GM19328 (cell line): Measurements from ENCODE around the gene LRRC26.

ENCODE experiments used
- ATAC-seq: cut with Tn5 transposase; IDR thresholded peaks from one replicate; pipeline ENCODE4 v1.9.1; 2021; ENCODE audit warnings: mild to moderate bottlenecking, moderate library complexity; ENCODE audit not compliant: unreplicated experiment

Gene LRRC26

DNA sequence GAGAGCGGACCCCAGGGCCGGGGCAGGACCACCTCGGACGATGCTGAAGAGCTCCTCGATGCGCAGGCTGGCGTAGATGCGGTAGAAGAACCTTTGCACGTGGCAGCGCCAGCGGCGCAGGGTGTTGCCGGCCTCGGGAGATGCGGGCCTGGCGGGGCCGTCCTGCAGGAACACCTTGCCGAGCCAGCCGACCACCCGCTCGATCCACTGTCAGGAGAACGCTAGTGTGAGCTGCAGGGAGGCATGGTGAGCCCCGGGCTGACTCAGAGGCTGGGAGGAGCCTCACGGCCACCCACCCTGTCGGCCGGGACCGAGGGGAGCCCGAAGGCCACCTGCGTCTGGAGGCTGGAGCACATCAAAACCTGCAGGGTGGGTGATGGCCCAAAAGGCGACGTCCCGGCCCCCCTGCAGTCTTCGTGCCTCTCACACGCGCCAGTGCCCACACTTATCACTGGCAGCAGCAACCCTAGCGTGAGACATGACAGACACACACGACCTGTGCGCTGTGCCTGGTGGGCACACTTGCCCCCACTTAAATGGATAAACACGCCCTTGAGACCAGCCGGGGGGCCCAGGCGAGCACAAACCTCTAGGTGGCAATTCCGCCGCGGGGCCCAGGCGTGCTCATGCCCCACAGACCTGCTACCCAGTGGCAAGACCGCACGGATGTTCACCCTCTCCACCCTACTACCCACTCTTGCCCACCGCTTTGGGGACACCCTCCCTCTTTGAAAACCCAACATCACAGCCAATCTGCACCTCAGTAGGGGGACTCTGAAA lies 15.2 kb upstream of the LRRC26 start:
- ATAC-seq: no peak

DNA sequence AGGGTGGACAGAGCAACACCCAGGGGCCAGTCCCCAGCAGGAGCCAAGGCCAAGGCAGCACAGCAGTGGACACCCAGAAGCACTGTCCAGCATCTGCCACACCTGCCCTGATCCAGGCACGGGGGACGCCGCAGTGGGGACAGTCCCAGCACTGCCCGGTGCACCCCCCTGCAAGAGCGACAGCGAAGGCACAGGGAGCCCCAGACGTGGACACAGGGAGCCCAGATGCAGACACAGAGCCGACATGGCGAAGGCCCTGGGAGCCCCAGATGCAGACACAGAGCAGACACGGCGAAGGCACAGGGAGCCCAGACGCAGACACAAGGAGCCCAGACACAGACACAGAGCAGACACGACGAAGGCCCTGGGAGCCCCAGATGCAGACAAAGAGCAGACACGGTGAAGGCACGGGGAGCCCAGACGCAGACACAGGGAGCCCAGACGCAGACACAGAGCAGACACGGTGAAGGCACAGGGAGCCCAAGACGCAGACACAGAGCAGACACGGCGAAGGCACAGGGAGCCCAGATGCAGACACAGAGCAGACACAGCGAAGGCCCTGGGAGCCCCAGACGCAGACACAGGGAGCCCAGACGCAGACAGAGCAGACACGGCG lies 14.2 kb upstream of the LRRC26 start:
- ATAC-seq: no peak

DNA sequence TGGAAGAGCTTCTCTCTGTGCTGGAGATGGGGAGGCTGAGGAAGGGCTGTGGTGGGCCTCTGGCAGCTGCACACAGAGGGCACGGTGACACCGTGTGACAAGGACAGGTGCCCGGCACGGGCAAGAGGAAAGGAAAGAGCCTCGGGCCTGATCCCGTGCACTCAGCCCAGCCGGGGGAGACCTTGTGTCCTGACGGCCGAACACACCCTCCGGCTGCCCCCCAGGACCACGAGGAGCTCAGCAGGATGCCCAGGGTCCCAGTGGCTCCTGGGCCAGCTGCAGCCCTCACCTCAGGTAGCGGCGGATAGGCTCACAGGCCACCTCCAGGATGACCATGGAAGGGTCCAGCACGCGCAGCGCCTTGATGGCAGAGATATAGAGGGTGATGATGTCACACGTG lies 13.0 kb upstream of the LRRC26 start:
- no peak for ATAC-seq

DNA sequence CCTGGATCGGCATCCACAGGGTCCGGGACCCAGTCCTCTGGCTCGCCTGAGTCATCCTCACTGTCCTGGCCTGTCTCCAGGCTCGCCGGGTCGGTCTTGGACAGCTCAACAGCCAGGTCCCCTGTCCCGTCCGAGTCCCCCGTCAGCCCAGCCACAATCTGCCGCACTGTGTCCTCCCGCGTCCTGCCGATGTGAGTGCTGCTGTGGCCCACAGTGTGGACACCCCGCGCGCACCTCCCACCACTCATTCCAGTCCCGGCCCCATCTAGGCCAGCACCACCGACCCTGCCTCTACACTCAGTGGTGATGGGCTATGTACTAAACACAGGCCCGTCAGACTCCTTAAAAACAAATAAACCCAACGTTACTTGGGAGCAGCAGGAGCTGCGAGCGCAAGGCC lies 11.8 kb upstream of the LRRC26 start:
- no peak for ATAC-seq

DNA sequence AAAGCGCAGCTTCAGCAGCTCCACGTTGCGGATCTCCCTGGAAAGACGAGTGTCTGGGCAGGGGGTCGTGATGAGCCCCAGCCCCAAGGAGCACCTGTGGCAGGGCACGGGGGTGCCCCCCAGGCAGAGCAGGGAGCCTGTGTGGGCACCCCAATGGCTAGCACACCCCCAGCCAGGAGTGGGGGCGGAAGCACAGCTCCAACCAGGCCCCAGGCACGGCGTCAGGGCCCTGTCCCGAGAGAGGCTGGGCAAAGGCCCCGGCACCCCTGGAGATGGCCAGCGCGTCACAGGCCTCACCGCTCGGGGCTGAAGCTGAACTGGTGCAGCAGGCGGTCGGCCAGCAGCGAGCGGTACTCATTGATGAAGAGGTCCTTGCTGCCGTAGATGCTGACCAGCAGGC lies 10.6 kb upstream of the LRRC26 start:
- ATAC-seq: no peak

DNA sequence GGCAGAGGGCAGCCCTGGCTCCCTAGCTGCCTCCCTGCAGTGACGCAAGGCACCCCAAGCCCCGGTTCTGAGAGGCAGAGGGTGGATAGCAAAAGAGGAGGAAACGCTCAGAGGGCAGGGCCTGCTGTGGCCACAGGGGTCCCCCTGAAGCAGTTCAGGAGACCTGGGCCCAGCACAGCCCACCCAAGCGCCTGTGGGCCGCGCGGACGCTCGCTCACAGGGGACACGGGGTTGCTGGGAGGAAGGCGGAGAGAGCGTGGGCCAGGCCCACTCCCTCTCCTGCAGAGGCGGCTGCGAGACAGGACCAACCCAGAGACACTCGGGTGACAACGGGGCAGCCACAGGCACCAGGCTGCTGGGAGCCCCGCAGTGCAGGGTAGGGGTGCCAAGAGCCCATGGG lies 9.9 kb upstream of the LRRC26 start:
- ATAC-seq: no peak

DNA sequence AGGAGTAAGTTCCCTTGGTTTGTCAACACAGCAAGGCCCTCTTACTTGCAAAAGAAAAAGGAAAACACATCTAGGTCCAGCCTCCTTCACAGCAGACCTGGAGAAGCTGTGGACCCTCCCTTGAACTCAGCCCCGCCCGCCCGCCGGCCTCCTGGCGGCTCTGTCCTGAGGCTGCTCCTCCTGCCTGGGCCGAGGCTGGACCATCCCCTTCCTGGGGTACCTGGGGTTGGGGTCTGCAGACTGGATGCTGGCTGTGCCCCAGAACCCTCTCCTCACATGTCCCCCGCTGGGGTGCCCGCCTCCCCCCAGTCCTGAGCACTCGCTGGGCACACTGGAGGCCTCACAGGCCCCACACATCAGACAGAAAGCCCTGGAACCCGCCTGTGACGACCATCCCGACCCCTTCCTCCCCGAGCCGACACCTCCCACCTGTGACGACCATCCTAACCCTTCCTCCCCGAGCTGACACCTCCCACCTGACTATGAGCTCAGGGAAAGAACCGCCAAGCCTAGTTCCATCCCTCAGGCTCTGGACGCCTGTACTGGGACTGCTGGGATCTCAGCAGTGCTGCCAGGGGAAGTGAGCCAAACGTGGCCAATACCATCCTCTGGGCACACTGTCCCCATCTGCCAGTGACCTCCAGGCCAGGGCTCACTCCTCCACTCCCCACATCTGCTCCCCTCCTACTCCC lies 9.2 kb upstream of the LRRC26 start:
- ATAC-seq: no peak

DNA sequence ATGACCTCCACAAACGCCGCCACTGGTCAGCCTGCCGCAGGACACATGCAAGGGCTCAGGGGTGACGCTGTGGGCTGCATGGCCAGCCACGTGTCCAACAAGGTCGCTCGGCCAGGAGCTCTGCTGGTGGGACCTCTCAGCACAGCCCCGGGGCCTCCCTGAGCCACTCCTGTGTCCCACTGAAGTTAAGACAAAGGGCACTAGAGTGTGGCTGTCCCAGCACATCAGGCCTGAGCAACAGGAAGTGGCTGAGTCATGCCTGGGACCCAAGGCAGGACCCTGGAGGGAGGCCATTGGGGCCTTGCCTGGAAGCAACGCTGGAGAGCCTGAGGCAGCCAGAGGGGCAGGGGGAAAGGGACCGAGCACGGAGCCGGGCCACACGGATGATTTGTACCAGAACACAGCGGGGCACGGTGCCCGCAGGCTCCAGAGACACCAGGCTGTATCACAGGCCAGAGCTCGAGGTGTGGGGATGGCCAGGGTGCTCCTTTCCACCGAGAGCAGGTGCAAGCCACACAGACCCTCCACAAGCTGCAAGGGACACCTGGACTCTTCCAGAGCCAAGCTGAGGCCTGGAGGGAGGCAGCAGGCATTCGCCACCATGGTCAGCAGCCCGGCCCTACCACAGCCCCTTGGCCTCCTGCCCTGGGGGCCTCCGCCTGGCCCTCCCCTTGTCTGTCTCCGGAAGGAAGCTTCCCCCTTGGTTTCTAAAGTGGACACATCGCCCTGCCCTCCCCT lies 8.5 kb upstream of the LRRC26 start:
- ATAC-seq: no peak

DNA sequence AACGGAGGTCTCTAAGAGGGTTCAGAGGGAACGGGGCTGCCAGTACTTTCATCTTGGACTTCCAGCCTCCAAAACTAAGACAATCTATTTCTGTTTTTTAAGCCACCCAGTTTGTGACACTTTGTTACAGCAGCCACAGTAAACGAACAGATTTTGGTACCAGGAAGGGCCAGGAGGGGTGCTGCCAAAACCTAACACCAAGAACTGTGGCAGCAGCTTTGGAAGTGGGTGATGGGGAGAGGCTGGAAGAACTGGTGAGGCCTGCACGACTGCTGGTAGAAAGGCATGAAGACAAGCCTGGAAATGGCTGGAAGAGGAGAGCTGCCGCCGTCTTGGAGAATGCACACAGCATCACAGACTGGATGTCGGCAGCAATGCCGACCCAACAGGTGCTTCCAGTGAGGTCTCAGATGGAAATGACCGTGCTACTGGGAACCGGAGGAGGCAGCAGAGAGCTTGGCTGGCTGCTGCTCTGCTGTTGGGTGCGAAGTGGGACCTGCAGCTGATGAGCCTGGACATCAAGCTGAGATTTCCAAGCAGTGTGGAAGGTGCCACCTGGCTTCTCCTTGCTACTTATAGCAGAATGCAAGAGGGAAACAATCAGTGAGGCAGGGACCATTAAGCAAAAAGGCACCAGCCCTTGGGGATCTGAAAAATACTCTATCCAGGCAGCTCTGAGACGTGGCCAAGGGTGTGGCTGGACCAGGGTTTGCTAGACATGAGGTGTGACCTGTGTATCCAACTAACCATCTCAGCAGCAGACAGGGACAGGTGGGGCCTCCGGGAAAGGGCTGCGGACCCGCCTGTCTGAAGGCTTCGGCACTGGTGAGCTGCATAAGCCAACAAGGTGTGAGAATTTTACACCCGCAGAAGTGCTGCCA lies 6.7 kb upstream of the LRRC26 start:
- no peak for ATAC-seq

DNA sequence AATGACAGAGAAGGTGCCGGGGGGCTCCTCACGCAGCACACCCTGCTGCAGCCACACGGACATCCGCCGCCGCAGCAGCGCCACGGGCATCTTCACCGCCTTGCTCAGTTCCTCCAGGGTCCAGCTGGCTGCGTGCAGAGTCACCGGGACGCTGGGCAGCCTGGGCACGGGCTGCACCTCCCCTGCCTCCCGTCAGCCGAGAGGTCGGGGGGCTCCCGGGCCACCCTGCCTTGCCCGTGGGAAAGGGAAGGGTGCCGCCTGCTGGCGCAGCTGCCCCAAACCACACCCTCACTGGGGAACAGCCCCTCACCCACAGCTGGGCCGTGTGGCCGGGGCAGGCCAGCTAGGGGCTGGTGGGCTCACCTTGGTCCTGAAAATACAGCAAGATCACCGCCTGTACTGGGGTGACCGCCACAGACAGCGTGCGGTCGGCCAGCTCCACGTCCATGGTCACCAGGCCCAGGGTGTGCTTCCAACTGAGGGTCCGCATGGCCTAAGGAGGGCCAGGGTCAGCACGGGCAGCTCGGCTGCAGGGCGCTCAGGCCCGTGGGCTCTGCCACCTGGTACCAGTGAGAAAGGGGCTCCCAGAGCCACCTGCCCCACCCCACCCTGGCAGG lies 5.6 kb upstream of the LRRC26 start:
- no peak for ATAC-seq

DNA sequence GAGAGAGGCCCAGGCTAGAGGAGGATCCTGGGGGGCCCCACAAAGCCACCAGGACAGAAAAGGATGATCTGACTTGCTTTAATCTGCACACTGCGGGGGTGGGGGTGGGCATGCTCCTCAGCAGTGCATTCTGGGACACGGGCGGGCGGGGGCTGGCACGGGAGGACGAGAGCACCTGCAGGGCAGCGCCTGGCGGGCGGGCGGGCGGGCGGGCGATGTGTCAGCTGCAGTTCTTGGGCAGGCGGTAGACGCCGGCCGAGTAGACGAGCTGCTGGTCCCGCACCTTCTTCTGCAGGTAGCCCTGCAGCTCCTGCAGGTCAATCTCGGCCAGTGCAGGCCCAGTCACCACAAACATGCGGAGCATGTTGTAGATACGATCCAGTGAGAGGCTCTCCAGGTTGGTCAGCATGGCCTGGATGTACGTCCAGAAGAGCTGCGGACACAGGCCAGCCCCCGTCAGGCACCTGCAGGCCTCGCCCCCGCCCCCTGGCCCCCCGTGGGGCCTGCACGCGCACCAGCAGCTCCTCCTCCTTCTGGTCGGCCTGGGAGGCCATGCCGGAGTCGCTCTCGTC lies 5.0 kb upstream of the LRRC26 start:
- ATAC-seq: no peak

DNA sequence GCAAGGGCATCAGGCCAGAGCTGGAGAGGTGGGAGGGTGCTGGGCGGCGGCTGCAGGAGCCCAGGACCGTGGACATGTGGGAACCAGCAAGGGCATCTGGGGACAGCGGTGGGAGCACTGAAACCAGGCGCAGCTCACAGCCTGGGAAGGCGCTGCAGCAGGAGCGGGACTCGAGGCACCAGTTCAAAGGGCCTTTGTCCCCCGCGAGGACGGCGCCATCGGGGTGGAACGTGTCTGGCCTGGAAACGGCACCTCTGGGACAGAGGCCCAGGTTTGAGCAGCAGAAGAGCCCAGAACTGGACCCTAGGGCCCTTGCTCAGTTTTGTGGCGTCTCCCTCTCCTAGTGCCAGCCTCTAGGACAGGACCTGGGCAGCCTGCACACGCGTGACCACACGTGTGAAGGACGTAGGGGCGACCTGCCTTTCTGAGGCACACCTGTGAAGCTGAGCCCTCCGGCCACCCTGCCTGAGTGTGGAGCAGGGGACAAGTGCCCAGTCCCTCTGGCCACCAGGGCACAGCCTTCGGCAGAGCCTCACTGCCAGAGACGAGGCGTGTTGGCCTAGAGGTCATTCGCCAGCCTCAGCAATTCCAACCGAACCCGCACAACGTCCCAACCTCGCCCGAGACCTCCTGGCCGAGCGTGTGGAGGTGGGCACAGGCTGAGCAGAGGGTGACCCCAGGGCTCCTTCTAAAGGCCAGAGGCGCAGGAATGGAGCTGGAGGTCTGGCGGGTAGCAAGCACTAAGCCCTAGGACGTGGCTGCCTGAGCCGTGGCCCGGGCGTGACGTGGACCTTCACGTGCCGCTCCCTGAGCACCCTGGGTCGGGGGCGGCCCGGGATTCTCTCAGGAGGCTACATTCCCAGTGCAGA lies 4.2 kb upstream of the LRRC26 start:
- no peak for ATAC-seq

DNA sequence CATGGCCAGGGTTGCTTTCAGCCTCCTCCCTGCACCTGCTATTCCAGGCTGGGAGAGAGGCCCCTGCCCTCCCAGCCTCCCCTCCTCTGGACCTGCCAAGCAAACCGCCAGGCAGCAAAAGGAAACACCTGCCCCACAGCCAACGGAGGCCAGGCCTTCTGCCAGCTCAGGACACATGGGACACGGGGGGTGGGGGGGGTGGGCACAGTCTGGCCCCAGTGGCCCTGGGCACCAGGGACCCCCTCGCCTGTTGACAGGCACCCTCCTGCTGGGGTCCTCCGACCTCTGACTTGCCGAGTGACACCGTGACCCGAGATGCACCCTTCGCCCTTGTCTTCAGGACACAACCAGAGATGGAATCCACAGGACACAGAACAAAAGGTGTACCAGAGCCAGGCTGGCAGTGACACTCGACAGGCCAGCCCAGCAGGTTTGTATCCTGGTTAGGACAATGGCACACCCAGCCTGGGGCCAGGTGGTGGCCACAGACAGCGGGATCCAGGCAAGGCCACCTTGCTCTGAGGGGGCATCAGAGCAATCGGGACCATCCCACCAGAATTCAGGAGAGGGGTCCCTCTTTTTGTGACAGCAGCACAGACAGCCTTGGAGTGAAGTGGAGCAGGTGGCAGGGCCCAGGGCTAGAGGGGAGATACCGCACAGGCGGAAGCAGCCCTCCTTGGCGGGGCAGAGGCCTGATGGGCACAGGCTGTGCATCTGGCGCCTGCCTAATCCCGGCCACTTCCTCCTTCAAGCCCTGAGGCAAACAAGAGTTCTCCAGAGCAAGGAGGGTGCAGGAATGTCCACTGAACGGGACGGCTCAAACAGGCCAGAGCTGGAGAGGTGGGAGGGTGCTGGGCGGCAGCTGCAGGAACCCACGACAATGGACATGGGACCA lies 3.3 kb upstream of the LRRC26 start:
- no peak for ATAC-seq

DNA sequence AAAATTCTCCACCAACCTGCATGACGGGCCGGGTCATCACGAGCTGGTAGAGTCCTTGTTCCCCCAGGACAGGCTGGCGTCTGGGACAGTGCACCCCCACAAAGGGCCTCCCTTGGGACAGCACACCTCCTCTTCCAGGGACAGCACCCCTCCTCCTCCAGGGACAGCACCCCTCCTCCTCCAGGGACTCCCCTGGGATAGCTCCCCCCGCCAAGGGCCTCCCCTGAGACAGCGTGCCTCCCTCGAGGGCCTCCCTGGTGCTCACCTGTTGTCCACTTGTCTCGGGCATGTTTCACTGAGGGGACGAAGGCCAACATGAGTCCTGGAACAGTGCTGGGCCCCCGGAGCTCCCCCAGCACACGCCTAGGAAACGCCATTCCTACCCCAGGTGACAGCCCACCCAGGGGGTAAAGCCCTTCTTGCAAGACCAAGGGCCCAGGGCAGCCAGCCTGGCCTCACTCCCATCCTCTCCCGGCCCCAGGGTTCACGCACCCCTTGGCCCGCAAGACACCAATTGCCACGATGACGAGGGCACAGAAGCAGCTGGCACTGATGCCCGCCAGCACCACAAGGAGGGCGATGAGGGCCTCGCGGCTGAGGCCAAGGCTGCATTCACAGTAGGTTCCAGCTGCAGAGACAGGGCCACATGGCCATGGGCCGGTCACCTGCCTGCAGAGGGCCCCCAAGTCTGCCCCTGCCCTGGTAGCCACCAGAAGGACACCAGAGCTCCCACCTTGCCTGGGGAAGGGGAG lies 1.5 kb upstream of the LRRC26 start:
- ATAC-seq: no peak

DNA sequence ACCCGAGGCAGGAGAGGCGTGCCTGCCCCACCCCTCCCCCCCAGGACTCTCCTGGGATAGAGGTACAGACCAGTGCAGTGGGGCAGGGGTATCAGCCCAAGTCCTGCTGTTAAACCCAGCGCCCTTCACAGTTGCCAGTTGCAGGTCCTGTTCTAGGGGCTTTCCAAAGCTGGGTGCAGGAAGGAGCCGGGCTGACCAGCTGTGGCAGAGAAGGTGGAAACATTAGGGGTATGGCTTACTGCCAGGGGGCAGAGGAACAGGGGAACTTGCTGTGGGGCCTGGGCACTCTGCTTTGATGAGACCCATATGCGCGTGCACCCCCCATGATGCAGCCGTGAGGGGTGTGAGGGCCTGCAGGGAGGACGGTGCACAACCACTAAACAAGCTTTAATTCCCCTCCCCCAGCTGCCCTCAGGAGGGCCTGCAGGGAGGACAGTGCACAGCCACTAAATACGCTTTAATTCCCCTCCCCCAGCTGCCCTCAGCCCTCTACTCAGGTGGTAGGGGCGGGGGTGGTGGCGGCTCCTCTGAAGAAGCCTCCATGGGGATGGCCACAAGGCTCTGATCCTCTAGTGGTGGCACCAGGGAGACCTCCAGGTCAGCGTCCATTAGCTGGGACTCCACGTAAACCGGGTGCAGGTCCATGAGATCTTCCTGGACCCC lies 766 bp upstream of the LRRC26 start:
- no peak for ATAC-seq
